Ovary (tissue), 9 donors: ENCODE measurements around the gene SOST. TPM values are rescaled to one million over a fixed set of nuclear protein-coding genes. Genes with fewer than 3 reads are reported as not detected.

Experiments
- DNase-seq, 5 donors: peaks; one replicate each; pipeline ENCODE4 v3.0.0-alpha.2; 2019 to 2020
- H3K27ac ChIP-seq, 2 donors: fragments of 200-600 bp; one replicate each; pipeline versions ENCODE4 v1.5.1 to v1.8.0; 2019 to 2022
- H3K27me3 ChIP-seq: fragments of 200-600 bp; one replicate; pipeline ENCODE4 v1.8.0; 2022
- H3K36me3 ChIP-seq: fragments of 200-600 bp; sonication (generic); one replicate; pipeline ENCODE4 v1.5.1; 2019
- H3K4me1 ChIP-seq: one replicate; pipeline ENCODE4 v1.8.1; 2013; ENCODE audit warnings: mild to moderate bottlenecking, moderate library complexity; ENCODE audit not compliant: insufficient read depth
- H3K4me3 ChIP-seq: fragments of 200-600 bp; sonication (generic); one replicate; pipeline ENCODE4 v1.5.1; 2017
- H3K9me3 ChIP-seq, 2 donors: fragments of 200-600 bp in 1 of 2; sonication (generic) in 1 of 2; one replicate each; pipeline versions ENCODE4 v1.5.1 to v1.8.1; 2013 to 2019; ENCODE audit warnings: mild to moderate bottlenecking in 1 of 2, moderate library complexity in 1 of 2
- CTCF ChIP-seq, 3 donors: fragments of 450-650 bp in 2 of 3; fragments of 200-600 bp in 1 of 3; IDR thresholded peaks; one replicate each; pipeline versions ENCODE4 v1.5.1 to v1.8.0; 2016 to 2022; ENCODE audit warnings: antibody characterized with exemption in 3 of 3, mild to moderate bottlenecking in 1 of 3
- EP300 ChIP-seq: sonication (generic); formaldehyde crosslinking; IDR thresholded peaks from one replicate; pipeline ENCODE4 v1.6.1; 2017; ENCODE audit warnings: antibody characterized with exemption
- POLR2A ChIP-seq: fragments of 450-650 bp; IDR thresholded peaks from one replicate; pipeline ENCODE4 v1.6.1; 2017; ENCODE audit warnings: antibody characterized with exemption, mild to moderate bottlenecking, moderate library complexity
- WGBS, 3 donors: extraction: QIAGEN DNeasy Blood & Tissue Kit in 1 of 3; methylation state at CpG; one replicate each; pipeline versions ENCODE4 v1.1.5 to v1.1.7; 2013 to 2017; 5-methylcytosine and 5-hydroxymethylcytosine counted together
- intact Hi-C, 4 donors: fragments of 100-400 bp; cut with DNase I; formaldehyde crosslinking; loops; one replicate each; pipeline versions ENCODE4 v1.11.0 to v1.15.1; 2022 to 2023
- polyA plus RNA-seq, 2 donors: library from polyadenylated mRNA; stranded (reverse); fragments of 200-250 nt in 1 of 2; fragments of 350-450 nt in 1 of 2; fragmentation: Illumina TruSeq in 1 of 2; extraction: RNeasy Lipid Tissue Mini Kit (QIAGEN cat#74804) in 1 of 2; gene quantifications; one replicate each; pipeline ENCODE4 v1.2.3, GENCODE V29; 2013 to 2014
- total RNA-seq, 7 donors: library from RNA; depleted of rRNA in 2 of 7; stranded (reverse); fragments of >200 nt in 2 of 7; fragmentation: NEBNext Ultra II Directional in 3 of 7; extraction: Animal tissue kit (Norgen Biotek cat#: 25700) in 3 of 7; gene quantifications; one replicate each; pipeline versions ENCODE4 v1.1.0 to v1.2.4, GENCODE V29; 2016 to 2023
- donor health status: DM: no; HTN: no; CAD: no; lungs with moderate emphysema.
- donor health status: DM: no; HTN: no; CAD: no.
- donor health status: Bipolar disorder and iron deficiency.
- donor health status: DM: yes; HTN: yes; CAD: no.
- donor health status: DM: no; HTN: no; CAD: no.
- donor health status: DM: yes; HTN: yes; CAD: no.

The SOST gene
- total and polyA plus RNA-seq, 9 donors, result 0.30 TPM; not detected in 8

GRCh38 chr17:43769426-43769825, 10.8 kb upstream of the SOST start:
- no peak for DNase-seq
- no peaks in the 10 kb centered on the region for H3K36me3 ChIP-seq
- H3K27ac ChIP-seq, result no peak overlapping the region
- TF ChIP-seq CTCF (IDR thresholded peaks at IDR 0.05) (no peak), EP300 (no peak), POLR2A (no peak)
- H3K4me3 ChIP-seq, result no peak overlapping the region
- H3K9me3 ChIP-seq, result no peaks in the 10 kb centered on the region
- 87 to 92% (median 88%) methylated on average over 15 to 16 of the region's 16 CpGs for WGBS, 3 donors
- H3K4me1 ChIP-seq, result no peaks in the 10 kb centered on the region
- H3K27me3 ChIP-seq, result no peaks in the 10 kb centered on the region
- intact Hi-C loops, result loop anchor here in 1 of 4 donors (10.0 kb wide), 1 partner anchor 195 kb away; no protein-coding TSS in a partner anchor

GRCh38 chr17:43768943-43769342, 10.4 kb upstream of the SOST start:
- intact Hi-C loops, result loop anchor here in 1 of 4 donors (10.0 kb wide), 1 partner anchor 194 kb away; no protein-coding TSS in a partner anchor
- H3K4me3 ChIP-seq, result no peak overlapping the region
- no peaks in the 10 kb centered on the region for H3K9me3 ChIP-seq
- TF ChIP-seq POLR2A (no peak), CTCF (IDR thresholded peaks at IDR 0.05) (no peak), EP300 (no peak)
- DNase-seq, result no peak
- 87 to 90% (median 88%) methylated on average over 7 of the region's 7 CpGs for WGBS, 3 donors
- no peaks in the 10 kb centered on the region for H3K27me3 ChIP-seq
- no peaks in the 10 kb centered on the region for H3K4me1 ChIP-seq
- no peaks in the 10 kb centered on the region for H3K36me3 ChIP-seq
- H3K27ac ChIP-seq, result no peak overlapping the region

- H3K9me3 ChIP-seq, result no peaks in the 10 kb centered on the region
- intact Hi-C loops, result loop anchor here in 1 of 4 donors (10.0 kb wide), 1 partner anchor 194 kb away; no protein-coding TSS in a partner anchor
- H3K36me3 ChIP-seq, result no peaks in the 10 kb centered on the region
- TF ChIP-seq EP300, result no peak
- no peak for TF ChIP-seq CTCF (IDR thresholded peaks at IDR 0.05)
- WGBS, 3 donors, result 39 to 47% (median 44%) methylated on average over 9 of the region's 9 CpGs
- DNase-seq, result no peak
- no peak overlapping the region for H3K4me3 ChIP-seq
- no peaks in the 10 kb centered on the region for H3K27me3 ChIP-seq
- no peak overlapping the region for H3K27ac ChIP-seq
- no peaks in the 10 kb centered on the region for H3K4me1 ChIP-seq
These were observed 9.8 kb upstream of the SOST start for GRCh38 chr17:43768382-43768781.

GRCh38 chr17:43767713-43768059, 9.1 kb upstream of the SOST start:
- intact Hi-C loops, result loop anchor here in 1 of 4 donors (10.0 kb wide), 1 partner anchor 193 kb away; no protein-coding TSS in a partner anchor
- Histone ChIP-seq H3K4me3 (no peak overlapping the region), H3K36me3 (no peaks in the 10 kb centered on the region), H3K27ac (no peak overlapping the region), H3K9me3 (no peaks in the 10 kb centered on the region), H3K4me1 (no peaks in the 10 kb centered on the region), H3K27me3 (no peaks in the 10 kb centered on the region)
- DNase-seq, result peak in 1 of 5 donors; percentile 12
- WGBS, 3 donors, result 74 to 82% (median 77%) methylated on average over 5 of the region's 5 CpGs
- TF ChIP-seq POLR2A (no peak), EP300 (no peak), CTCF (IDR thresholded peaks at IDR 0.05) (no peak)
